ENCODE results near the gene FBXL16. TPM values are rescaled to one million over a fixed set of nuclear protein-coding genes. Genes with fewer than 3 reads are reported as not detected.
A peak's percentile ranks its signal among the peaks of the same experiment; 100 is the strongest.

Gene FBXL16
- total and polyA plus RNA-seq, 2 experiments from 2014 or later: 0.07 to 0.28 TPM

DNA sequence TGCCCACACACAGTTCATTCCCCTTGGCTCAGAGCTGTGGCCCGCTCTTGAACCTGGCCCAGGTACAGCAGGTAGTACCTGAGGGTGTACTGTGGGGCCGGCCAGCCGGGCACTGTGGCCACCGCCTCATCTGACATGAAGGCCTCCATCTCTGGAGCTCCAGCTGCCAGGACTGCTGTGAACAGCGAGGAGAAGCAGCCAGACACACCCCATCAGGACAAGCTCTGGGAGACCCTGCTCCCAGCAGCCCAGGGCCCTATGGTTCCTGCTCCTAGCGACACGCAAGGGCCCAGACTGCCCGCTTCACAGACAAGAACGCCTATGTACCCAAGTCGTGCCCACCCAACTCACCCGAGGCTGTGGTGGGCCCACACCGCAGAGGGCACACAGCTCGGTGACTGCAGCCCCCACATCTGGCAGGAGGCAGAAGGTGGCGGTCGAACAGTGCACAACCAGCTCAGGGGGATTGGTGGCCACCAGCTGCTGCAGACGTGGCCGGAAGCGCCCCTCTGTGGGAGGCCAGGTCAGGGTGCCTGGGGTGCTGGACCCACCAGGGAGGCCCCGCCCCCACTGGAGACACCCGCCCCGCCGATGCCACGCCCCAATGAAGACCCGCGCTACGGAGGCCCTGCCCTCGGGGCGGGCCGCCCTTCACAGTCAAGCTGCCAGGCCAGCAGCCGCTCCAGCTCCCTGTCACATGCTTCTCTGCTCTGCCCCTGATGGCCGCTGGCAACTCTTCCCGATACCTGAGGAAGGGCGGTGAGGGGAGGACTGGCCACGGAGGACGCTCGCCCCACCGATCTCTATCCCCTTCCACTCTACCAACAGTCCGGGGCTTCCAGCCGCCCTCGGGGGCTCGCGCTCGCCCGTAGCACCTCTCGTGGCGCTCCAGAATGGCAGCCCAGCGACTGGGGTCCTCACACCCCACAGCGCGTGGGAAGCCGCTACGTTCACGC, 26.5 kb downstream of the FBXL16 start:
- Histone ChIP-seq H3K4me2 (peak overlapping the region; percentile 99), H3K36me3 (replicated peaks; ENCODE audit: insufficient read depth, low read depth) (no peaks in the 10 kb centered on the region), H2AFZ (peak overlapping the region; percentile 90), H3K9me3 (ENCODE audit: low read depth) (no peaks in the 10 kb centered on the region), H3K27ac (peak overlapping the region; percentile 97), H3K9me2 (replicated peaks; ENCODE audit: insufficient read depth) (no peaks in the 10 kb centered on the region), H3K4me3 (peak overlapping the region; percentile 62), H3K79me2 (peaks cover 32% of the 10 kb centered on the region), H3K4me1 (ENCODE audit: insufficient read depth) (peaks cover 38% of the 10 kb centered on the region), H4K20me1 (ENCODE audit: insufficient read depth, poor library complexity, severe bottlenecking) (peaks cover 27% of the 10 kb centered on the region), H3K27me3 (no peaks in the 10 kb centered on the region)
- peak; percentile 85 for DNase-seq (ENCODE audit: low spot score)
- TF ChIP-seq EZH2 (IDR thresholded peaks at IDR 0.05; ENCODE audit: borderline replicate concordance): no peak
- no peak for TF ChIP-seq EZH2phosphoT487 (IDR thresholded peaks at IDR 0.05; ENCODE audit: low read depth, severe bottlenecking, unreplicated experiment)
- TF ChIP-seq, protein P1, sequence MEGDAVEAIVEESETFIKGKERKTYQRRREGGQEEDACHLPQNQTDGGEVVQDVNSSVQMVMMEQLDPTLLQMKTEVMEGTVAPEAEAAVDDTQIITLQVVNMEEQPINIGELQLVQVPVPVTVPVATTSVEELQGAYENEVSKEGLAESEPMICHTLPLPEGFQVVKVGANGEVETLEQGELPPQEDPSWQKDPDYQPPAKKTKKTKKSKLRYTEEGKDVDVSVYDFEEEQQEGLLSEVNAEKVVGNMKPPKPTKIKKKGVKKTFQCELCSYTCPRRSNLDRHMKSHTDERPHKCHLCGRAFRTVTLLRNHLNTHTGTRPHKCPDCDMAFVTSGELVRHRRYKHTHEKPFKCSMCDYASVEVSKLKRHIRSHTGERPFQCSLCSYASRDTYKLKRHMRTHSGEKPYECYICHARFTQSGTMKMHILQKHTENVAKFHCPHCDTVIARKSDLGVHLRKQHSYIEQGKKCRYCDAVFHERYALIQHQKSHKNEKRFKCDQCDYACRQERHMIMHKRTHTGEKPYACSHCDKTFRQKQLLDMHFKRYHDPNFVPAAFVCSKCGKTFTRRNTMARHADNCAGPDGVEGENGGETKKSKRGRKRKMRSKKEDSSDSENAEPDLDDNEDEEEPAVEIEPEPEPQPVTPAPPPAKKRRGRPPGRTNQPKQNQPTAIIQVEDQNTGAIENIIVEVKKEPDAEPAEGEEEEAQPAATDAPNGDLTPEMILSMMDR (IDR thresholded peaks at IDR 0.05; ENCODE audit: poor library complexity): no peak
- 33% methylated on average over 44 of the region's 52 CpGs for WGBS (ENCODE audit: low lambda C conversion rate, missing lambda C conversion rate)

DNA sequence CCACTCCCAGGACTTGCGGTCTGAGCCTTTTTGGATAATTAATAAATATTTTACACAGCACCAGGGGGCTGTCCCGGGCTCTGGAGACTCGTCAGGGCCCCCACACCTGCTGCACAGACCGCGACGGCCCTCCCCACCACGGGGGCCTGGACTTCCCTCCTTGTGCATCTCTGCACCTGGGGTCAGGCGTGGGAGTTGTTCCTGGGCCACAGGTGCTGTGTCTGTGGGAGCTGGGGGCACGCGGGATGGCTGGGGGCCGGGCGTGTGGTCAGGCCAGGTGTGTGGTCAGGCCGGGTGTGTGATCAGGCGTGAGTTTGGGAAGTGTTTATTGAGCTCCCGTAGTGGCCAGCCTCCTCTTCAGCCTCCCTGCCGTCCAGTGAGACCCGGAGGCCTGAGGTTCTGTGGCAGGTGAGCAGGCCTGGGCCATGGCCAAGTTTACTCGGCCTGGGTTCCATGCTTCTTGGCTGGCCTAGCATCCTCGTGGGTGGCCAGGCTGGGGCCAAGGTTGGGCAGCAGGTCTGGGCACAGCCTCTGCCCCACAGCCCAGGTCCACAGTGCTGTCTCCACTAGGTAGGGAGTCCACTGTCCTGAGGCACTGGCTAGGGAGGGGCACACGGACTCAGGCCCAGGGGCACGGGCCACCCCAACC, 27.3 kb downstream of the FBXL16 start:
- H3K27me3 ChIP-seq: no peaks in the 10 kb centered on the region
- peaks cover 24% of the 10 kb centered on the region for H4K20me1 ChIP-seq (ENCODE audit: insufficient read depth, poor library complexity, severe bottlenecking)
- TF ChIP-seq EZH2phosphoT487 (IDR thresholded peaks at IDR 0.05; ENCODE audit: low read depth, severe bottlenecking, unreplicated experiment): no peak
- TF ChIP-seq, protein P1 (IDR thresholded peaks at IDR 0.05; ENCODE audit: poor library complexity): no peak
- TF ChIP-seq EZH2 (IDR thresholded peaks at IDR 0.05; ENCODE audit: borderline replicate concordance): no peak
- no peaks in the 10 kb centered on the region for H3K36me3 ChIP-seq (replicated peaks; ENCODE audit: insufficient read depth, low read depth)
- H3K4me3 ChIP-seq: no peak overlapping the region
- H3K27ac ChIP-seq: no peak overlapping the region
- peaks cover 27% of the 10 kb centered on the region for H3K79me2 ChIP-seq
- WGBS (ENCODE audit: low lambda C conversion rate, missing lambda C conversion rate): 96% methylated on average over 21 of the region's 21 CpGs
- no peak overlapping the region for H2AFZ ChIP-seq
- H3K4me1 ChIP-seq (ENCODE audit: insufficient read depth): peaks cover 34% of the 10 kb centered on the region
- no peak overlapping the region for H3K4me2 ChIP-seq
- H3K9me3 ChIP-seq (ENCODE audit: low read depth): no peaks in the 10 kb centered on the region
- no peak for DNase-seq (ENCODE audit: low spot score)
- H3K9me2 ChIP-seq (replicated peaks; ENCODE audit: insufficient read depth): no peaks in the 10 kb centered on the region

DNA sequence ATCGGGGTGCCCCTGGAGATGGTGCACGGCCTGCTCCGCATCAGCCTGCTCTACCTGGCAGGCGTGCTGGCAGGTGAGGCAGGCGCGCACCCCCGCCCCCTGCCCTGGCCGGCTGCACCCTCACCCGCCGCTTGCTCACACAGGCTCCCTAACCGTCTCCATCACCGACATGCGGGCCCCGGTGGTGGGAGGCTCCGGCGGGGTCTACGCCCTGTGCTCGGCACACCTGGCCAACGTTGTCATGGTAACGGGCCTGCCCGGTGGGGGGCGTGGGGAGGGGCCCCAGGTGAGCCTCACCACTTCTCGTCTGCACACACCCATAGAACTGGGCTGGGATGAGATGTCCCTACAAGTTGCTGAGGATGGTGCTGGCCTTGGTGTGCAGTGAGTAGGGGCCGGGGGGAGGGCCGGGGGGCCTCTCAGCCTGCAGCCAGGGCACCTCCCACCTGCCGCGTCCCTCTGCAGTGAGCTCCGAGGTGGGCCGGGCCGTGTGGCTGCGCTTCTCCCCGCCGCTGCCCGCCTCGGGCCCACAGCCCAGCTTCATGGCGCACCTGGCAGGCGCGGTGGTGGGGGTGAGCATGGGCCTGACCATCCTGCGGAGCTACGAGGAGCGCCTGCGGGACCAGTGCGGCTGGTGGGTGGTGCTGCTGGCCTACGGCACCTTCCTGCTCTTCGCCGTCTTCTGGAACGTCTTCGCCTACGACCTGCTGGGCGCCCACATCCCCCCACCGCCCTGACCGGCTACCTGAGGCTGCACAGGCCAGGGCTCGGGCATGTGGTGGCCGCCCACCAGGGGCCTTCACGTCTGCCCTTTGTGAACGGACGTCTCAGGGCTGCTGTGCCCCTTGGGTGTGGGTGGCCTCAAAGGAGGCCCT, 28.0 kb downstream of the FBXL16 start:
- TF ChIP-seq EZH2phosphoT487 (IDR thresholded peaks at IDR 0.05; ENCODE audit: low read depth, severe bottlenecking, unreplicated experiment) (no peak), EZH2 (IDR thresholded peaks at IDR 0.05; ENCODE audit: borderline replicate concordance) (no peak)
- TF ChIP-seq, protein P1 (IDR thresholded peaks at IDR 0.05; ENCODE audit: poor library complexity): no peak
- Histone ChIP-seq H3K4me1 (ENCODE audit: insufficient read depth) (peaks cover 31% of the 10 kb centered on the region), H3K4me3 (no peak overlapping the region), H4K20me1 (ENCODE audit: insufficient read depth, poor library complexity, severe bottlenecking) (peaks cover 20% of the 10 kb centered on the region), H2AFZ (no peak overlapping the region), H3K9me2 (replicated peaks; ENCODE audit: insufficient read depth) (no peaks in the 10 kb centered on the region), H3K36me3 (replicated peaks; ENCODE audit: insufficient read depth, low read depth) (no peaks in the 10 kb centered on the region), H3K79me2 (peaks cover 19% of the 10 kb centered on the region), H3K27me3 (no peaks in the 10 kb centered on the region), H3K9me3 (ENCODE audit: low read depth) (no peaks in the 10 kb centered on the region), H3K27ac (no peak overlapping the region), H3K4me2 (no peak overlapping the region)
- no peak for DNase-seq (ENCODE audit: low spot score)
- 93% methylated on average over 34 of the region's 57 CpGs for WGBS (ENCODE audit: low lambda C conversion rate, missing lambda C conversion rate)
